OCI-LY1 (cell line): ENCODE data around the gene PILRA.
"Not testable (repeated sequence)": the region's sequence is repeated elsewhere in the genome, so short reads cannot be mapped to it uniquely, and the experiment has no call there.

ENCODE experiments used
- CTCF ChIP-seq: fragments of 200-600 bp; sonication (generic), shearing (Covaris generic); IDR thresholded peaks from 2 replicates; pipeline ENCODE4 v1.5.1; 2017; ENCODE audit warnings: mild to moderate bottlenecking, antibody characterized with exemption, low read length, moderate library complexity, mixed read lengths
- EZH2 ChIP-seq: fragments of 200-600 bp; sonication (generic), shearing (Covaris generic); IDR thresholded peaks from 2 replicates; pipeline ENCODE4 v1.8.0; 2017; ENCODE audit warnings: borderline replicate concordance, mixed run types, mild to moderate bottlenecking, antibody characterized with exemption, low read length, moderate library complexity, mixed read lengths

- TF ChIP-seq EZH2, CTCF: not testable (repeated sequence)
These were observed 9.5 kb upstream of the PILRA start for GRCh38 chr7:100363797-100364196.
